NB4 (cell line): ENCODE results near the gene ENAH.
A peak's percentile ranks its signal among the peaks of the same experiment; 100 is the strongest.

ENCODE experiments used
- DNase-seq: peaks from one replicate; pipeline ENCODE4 v3.0.0; 2010; ENCODE audit warnings: low read depth
- H3K4me3 ChIP-seq: one replicate; pipeline ENCODE4 v1.5.1; 2011; ENCODE audit warnings: mild to moderate bottlenecking, low read depth, low read length, moderate library complexity
- CTCF ChIP-seq: IDR thresholded peaks from one replicate; pipeline ENCODE4 v1.5.1; 2012; ENCODE audit warnings: low read depth, low read length
- MAX ChIP-seq: IDR thresholded peaks from 2 replicates; pipeline ENCODE4 v1.6.1; 2011; ENCODE audit warnings: low read depth, low read length
- MYC ChIP-seq: IDR thresholded peaks from 2 replicates; pipeline ENCODE4 v1.6.1; 2011; ENCODE audit warnings: low read depth, low read length
- POLR2A ChIP-seq: IDR thresholded peaks from 2 replicates; pipeline ENCODE4 v1.6.1; 2011; ENCODE audit warnings: mild to moderate bottlenecking; ENCODE audit not compliant: insufficient read length; ENCODE audit errors: extremely low read depth

The ENAH gene

GRCh38 chr1:225462714-225463574 is 190.0 kb downstream of the ENAH start:
- DNase-seq = no peak
- H3K4me3 ChIP-seq = no peak overlapping the region
- TF ChIP-seq CTCF = no peak
- TF ChIP-seq MAX = no peak
- no peak for TF ChIP-seq MYC
- no peak for TF ChIP-seq POLR2A

- no peak overlapping the region for H3K4me3 ChIP-seq
- no peak for DNase-seq
- TF ChIP-seq MAX (no peak), POLR2A (no peak), MYC (no peak), CTCF (no peak)
Measured at GRCh38 chr1:225462429-225462713, 190.6 kb downstream of the ENAH start.

GRCh38 chr1:225461533-225462428 is 191.1 kb downstream of the ENAH start:
- H3K4me3 ChIP-seq = no peak overlapping the region
- DNase-seq = no peak
- no peak for TF ChIP-seq MYC
- no peak for TF ChIP-seq MAX
- no peak for TF ChIP-seq CTCF
- no peak for TF ChIP-seq POLR2A

- peak; percentile 68 for DNase-seq
- no peak overlapping the region for H3K4me3 ChIP-seq
- no peak for TF ChIP-seq POLR2A
- no peak; the same call in 1 of the 2 replicates for TF ChIP-seq MAX
- TF ChIP-seq MYC = no peak
- no peak for TF ChIP-seq CTCF
Measured at GRCh38 chr1:225460737-225461532, 192.0 kb downstream of the ENAH start.

GRCh38 chr1:225460021-225460736 is 192.7 kb downstream of the ENAH start:
- peak; percentile 25 for DNase-seq
- no peak overlapping the region for H3K4me3 ChIP-seq
- TF ChIP-seq POLR2A (no peak), MAX (no peak), CTCF (no peak), MYC (no peak)
